Activated CD4-positive, alpha-beta memory T cell treated with anti-CD3 and anti-CD28 coated beads for 36 hours (primary cell): ENCODE measurements around the gene SMOC2. TPM values are rescaled to one million over a fixed set of nuclear protein-coding genes. Genes with fewer than 3 reads are reported as not detected.
"Not testable (repeated sequence)": the region's sequence is repeated elsewhere in the genome, so short reads cannot be mapped to it uniquely, and the experiment has no call there.

Experiments
- CTCF ChIA-PET: fragments of 350-600 bp; sonication (Branson Sonifier 250); formaldehyde crosslinking; loops from one replicate; lab custom pipeline; 2021; ENCODE audit warnings: antibody characterized with exemption, inconsistent platforms; lab: Charles Lee
- POLR2A ChIA-PET: fragments of 350-600 bp; sonication (Branson Sonifier 250); formaldehyde crosslinking; loops from one replicate; lab custom pipeline; 2021; ENCODE audit warnings: antibody characterized with exemption; lab: Charles Lee
- DNase-seq: peaks from one replicate; pipeline ENCODE4 v3.0.0-alpha.2; 2020
- H3K27ac Mint-ChIP-seq: one replicate; pipeline ENCODE4 v1.8.0; 2021; ENCODE audit warnings: mixed read lengths
- H3K27me3 Mint-ChIP-seq: one replicate; pipeline ENCODE4 v1.8.0; 2021; ENCODE audit warnings: mixed read lengths
- H3K36me3 Mint-ChIP-seq: one replicate; pipeline ENCODE4 v1.8.0; 2021; ENCODE audit warnings: mixed read lengths
- H3K4me1 Mint-ChIP-seq: one replicate; pipeline ENCODE4 v1.8.0; 2021; ENCODE audit warnings: low read depth, mixed read lengths
- H3K4me3 Mint-ChIP-seq: one replicate; pipeline ENCODE4 v1.8.0; 2021; ENCODE audit warnings: mild to moderate bottlenecking, mixed read lengths
- H3K9me3 Mint-ChIP-seq: one replicate; pipeline ENCODE4 v1.8.0; 2021; ENCODE audit warnings: mixed read lengths
- intact Hi-C: fragments of 100-400 bp; cut with micrococcal nuclease; formaldehyde crosslinking; loops from one replicate; pipeline ENCODE4 v1.15.1; 2023
- total RNA-seq, 2 experiments: library from RNA; stranded (reverse); gene quantifications; one replicate each; pipeline ENCODE4 v1.2.3, GENCODE V29; 2021

The SMOC2 gene
- total RNA-seq, 2 experiments from 2014 or later: not detected

- Mint-ChIP-seq H3K36me3 (no peaks in the 10 kb centered on the region), H3K4me3 (no peak overlapping the region), H3K27me3 (no peaks in the 10 kb centered on the region), H3K4me1 (no peaks in the 10 kb centered on the region), H3K27ac (no peak overlapping the region), H3K9me3 (peaks cover 8% of the 10 kb centered on the region)
- intact Hi-C loops: no loop called here
- CTCF ChIA-PET: interaction anchor here (0.6 kb wide), 1 partner anchor 269 kb away, joined by 3 read pairs; no protein-coding TSS in a partner anchor
- DNase-seq: no peak
- POLR2A ChIA-PET: no interaction called here
Measured at GRCh38 chr6:168692193-168692914, 251.4 kb downstream of the SMOC2 start.

GRCh38 chr6:168692915-168693257, 251.9 kb downstream of the SMOC2 start:
- peaks cover 10% of the 10 kb centered on the region for H3K9me3 Mint-ChIP-seq
- H3K27ac Mint-ChIP-seq, intact Hi-C loops, POLR2A ChIA-PET, H3K27me3 Mint-ChIP-seq, CTCF ChIA-PET, H3K4me1 Mint-ChIP-seq, H3K36me3 Mint-ChIP-seq, H3K4me3 Mint-ChIP-seq, DNase-seq: not testable (repeated sequence)

GRCh38 chr6:168694797-168695196, 253.8 kb downstream of the SMOC2 start:
- CTCF ChIA-PET: not testable (repeated sequence)

GRCh38 chr6:168695701-168696100, 254.7 kb downstream of the SMOC2 start:
- intact Hi-C loops: no loop called here
- Mint-ChIP-seq H3K27me3 (no peaks in the 10 kb centered on the region), H3K9me3 (peaks cover 10% of the 10 kb centered on the region), H3K27ac (no peak overlapping the region), H3K4me1 (no peaks in the 10 kb centered on the region), H3K36me3 (no peaks in the 10 kb centered on the region), H3K4me3 (no peak overlapping the region)
- DNase-seq: no peak
- ChIA-PET POLR2A (no interaction called here), CTCF (no interaction called here)

More at GRCh38 chr6:168694797-168695196, 253.8 kb downstream of the SMOC2 start:
- H3K27ac Mint-ChIP-seq, intact Hi-C loops, H3K27me3 Mint-ChIP-seq, H3K4me3 Mint-ChIP-seq, DNase-seq, H3K36me3 Mint-ChIP-seq, POLR2A ChIA-PET, H3K4me1 Mint-ChIP-seq: not testable (repeated sequence)
- peaks cover 10% of the 10 kb centered on the region for H3K9me3 Mint-ChIP-seq

- ChIA-PET CTCF (no interaction called here), POLR2A (no interaction called here)
- Mint-ChIP-seq H3K4me3 (no peak overlapping the region), H3K27ac (no peak overlapping the region), H3K4me1 (no peaks in the 10 kb centered on the region), H3K9me3 (peaks cover 10% of the 10 kb centered on the region), H3K27me3 (peaks cover 5% of the 10 kb centered on the region), H3K36me3 (no peaks in the 10 kb centered on the region)
- intact Hi-C loops: no loop called here
- DNase-seq: no peak
Measured at GRCh38 chr6:168698923-168699322, 257.9 kb downstream of the SMOC2 start.

- Mint-ChIP-seq H3K27me3 (peaks cover 5% of the 10 kb centered on the region), H3K4me1 (no peaks in the 10 kb centered on the region), H3K4me3 (no peak overlapping the region), H3K36me3 (no peaks in the 10 kb centered on the region), H3K9me3 (peaks cover 10% of the 10 kb centered on the region), H3K27ac (no peak overlapping the region)
- POLR2A ChIA-PET: no interaction called here
- intact Hi-C loops: no loop called here
- CTCF ChIA-PET: no interaction called here
- no peak for DNase-seq
Measured at GRCh38 chr6:168699631-168700295, 258.8 kb downstream of the SMOC2 start.

GRCh38 chr6:168700880-168701279, 259.9 kb downstream of the SMOC2 start:
- H3K4me3 Mint-ChIP-seq: no peak overlapping the region
- DNase-seq: no peak
- H3K27me3 Mint-ChIP-seq: peaks cover 5% of the 10 kb centered on the region
- ChIA-PET CTCF (no interaction called here), POLR2A (no interaction called here)
- H3K9me3 Mint-ChIP-seq: peaks cover 10% of the 10 kb centered on the region
- intact Hi-C loops: no loop called here
- no peaks in the 10 kb centered on the region for H3K36me3 Mint-ChIP-seq
- H3K27ac Mint-ChIP-seq: no peak overlapping the region
- no peaks in the 10 kb centered on the region for H3K4me1 Mint-ChIP-seq

- Mint-ChIP-seq H3K36me3 (no peaks in the 10 kb centered on the region), H3K27me3 (peaks cover 5% of the 10 kb centered on the region), H3K4me3 (no peak overlapping the region), H3K9me3 (no peaks in the 10 kb centered on the region), H3K27ac (no peak overlapping the region), H3K4me1 (no peaks in the 10 kb centered on the region)
- CTCF ChIA-PET: no interaction called here
- DNase-seq: no peak
- POLR2A ChIA-PET: no interaction called here
- intact Hi-C loops: no loop called here
Measured at GRCh38 chr6:168703990-168704389, 263.0 kb downstream of the SMOC2 start.

GRCh38 chr6:168704678-168705077, 263.7 kb downstream of the SMOC2 start:
- no peak for DNase-seq
- Mint-ChIP-seq H3K36me3 (no peaks in the 10 kb centered on the region), H3K4me1 (no peaks in the 10 kb centered on the region), H3K27me3 (peaks cover 8% of the 10 kb centered on the region), H3K4me3 (no peak overlapping the region), H3K9me3 (no peaks in the 10 kb centered on the region), H3K27ac (no peak overlapping the region)
- CTCF ChIA-PET: interaction anchor here (0.6 kb wide), 1 partner anchor 335 kb away, joined by 3 read pairs; no protein-coding TSS in a partner anchor
- intact Hi-C loops: no loop called here
- POLR2A ChIA-PET: no interaction called here

GRCh38 chr6:168705271-168705670, 264.3 kb downstream of the SMOC2 start:
- H3K4me1 Mint-ChIP-seq, intact Hi-C loops, DNase-seq, POLR2A ChIA-PET, H3K36me3 Mint-ChIP-seq, H3K4me3 Mint-ChIP-seq, H3K9me3 Mint-ChIP-seq, H3K27ac Mint-ChIP-seq, H3K27me3 Mint-ChIP-seq: not testable (repeated sequence)
- CTCF ChIA-PET: interaction anchor here (0.6 kb wide), 1 partner anchor 335 kb away, joined by 3 read pairs; no protein-coding TSS in a partner anchor

GRCh38 chr6:168706471-168707177, 265.6 kb downstream of the SMOC2 start:
- no peaks in the 10 kb centered on the region for H3K4me1 Mint-ChIP-seq
- no peaks in the 10 kb centered on the region for H3K36me3 Mint-ChIP-seq
- H3K4me3 Mint-ChIP-seq: no peak overlapping the region
- DNase-seq: no peak
- intact Hi-C loops: no loop called here
- CTCF ChIA-PET: no interaction called here
- H3K27ac Mint-ChIP-seq: no peak overlapping the region
- POLR2A ChIA-PET: no interaction called here
- H3K9me3 Mint-ChIP-seq: no peaks in the 10 kb centered on the region
- peaks cover 11% of the 10 kb centered on the region for H3K27me3 Mint-ChIP-seq

- Mint-ChIP-seq H3K9me3 (no peaks in the 10 kb centered on the region), H3K27me3 (peaks cover 8% of the 10 kb centered on the region), H3K27ac (no peak overlapping the region), H3K36me3 (no peaks in the 10 kb centered on the region), H3K4me3 (no peak overlapping the region), H3K4me1 (no peaks in the 10 kb centered on the region)
- intact Hi-C loops: no loop called here
- POLR2A ChIA-PET: no interaction called here
- CTCF ChIA-PET: no interaction called here
- DNase-seq: no peak
Measured at GRCh38 chr6:168708526-168708925, 267.5 kb downstream of the SMOC2 start.
